ENCODE results near the gene CFAP20.

DNA sequence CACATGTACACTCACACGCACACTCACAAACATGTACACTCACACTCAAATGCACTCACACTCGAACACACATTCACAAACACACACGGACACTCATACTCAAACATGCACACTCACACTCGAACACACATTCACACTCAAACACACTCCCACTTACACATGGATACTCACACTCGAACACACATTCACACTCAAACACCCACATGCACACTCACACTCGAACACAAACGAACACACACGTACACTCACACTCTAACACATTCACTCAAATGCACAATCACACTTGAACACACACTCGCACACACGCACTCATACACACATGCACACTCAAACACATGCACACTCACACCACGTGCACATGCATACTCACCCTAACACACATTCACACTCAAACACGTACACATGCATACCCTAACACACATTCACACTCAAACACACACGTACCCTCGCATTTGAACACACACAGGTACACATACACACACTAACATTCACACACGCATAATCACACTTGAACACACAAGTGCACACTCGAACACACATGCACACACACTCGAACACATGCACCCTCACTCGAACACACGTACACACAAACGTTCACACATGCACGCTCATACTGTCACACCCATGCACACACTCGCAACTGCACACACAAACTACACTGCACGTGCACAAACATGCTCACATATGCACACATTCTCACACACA lies 41.8 kb downstream of the CFAP20 start:
- TF ChIP-seq, protein P1, sequence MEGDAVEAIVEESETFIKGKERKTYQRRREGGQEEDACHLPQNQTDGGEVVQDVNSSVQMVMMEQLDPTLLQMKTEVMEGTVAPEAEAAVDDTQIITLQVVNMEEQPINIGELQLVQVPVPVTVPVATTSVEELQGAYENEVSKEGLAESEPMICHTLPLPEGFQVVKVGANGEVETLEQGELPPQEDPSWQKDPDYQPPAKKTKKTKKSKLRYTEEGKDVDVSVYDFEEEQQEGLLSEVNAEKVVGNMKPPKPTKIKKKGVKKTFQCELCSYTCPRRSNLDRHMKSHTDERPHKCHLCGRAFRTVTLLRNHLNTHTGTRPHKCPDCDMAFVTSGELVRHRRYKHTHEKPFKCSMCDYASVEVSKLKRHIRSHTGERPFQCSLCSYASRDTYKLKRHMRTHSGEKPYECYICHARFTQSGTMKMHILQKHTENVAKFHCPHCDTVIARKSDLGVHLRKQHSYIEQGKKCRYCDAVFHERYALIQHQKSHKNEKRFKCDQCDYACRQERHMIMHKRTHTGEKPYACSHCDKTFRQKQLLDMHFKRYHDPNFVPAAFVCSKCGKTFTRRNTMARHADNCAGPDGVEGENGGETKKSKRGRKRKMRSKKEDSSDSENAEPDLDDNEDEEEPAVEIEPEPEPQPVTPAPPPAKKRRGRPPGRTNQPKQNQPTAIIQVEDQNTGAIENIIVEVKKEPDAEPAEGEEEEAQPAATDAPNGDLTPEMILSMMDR (IDR thresholded peaks at IDR 0.05) = no peak
- TF ChIP-seq POLR2A (IDR thresholded peaks at IDR 0.05) = no peak
